Esophagus squamous epithelium (tissue), 4 donors: ENCODE data around the gene TADA3.

Experiments
- POLR2A ChIP-seq, 4 donors: fragments of 450-650 bp; IDR thresholded peaks; one replicate each; pipeline ENCODE4 v1.6.1; 2017; ENCODE audit warnings: antibody characterized with exemption in 4 of 4, mild to moderate bottlenecking in 4 of 4, moderate library complexity in 3 of 4
- TF ChIP-seq, protein P1 (sequence below), 6 experiments: fragments of 450-650 bp in 4 of 6; fragments of 200-600 bp in 2 of 6; sonication (generic) in 2 of 6; IDR thresholded peaks; one replicate each; pipeline ENCODE4 v1.5.1; 2016 to 2019; ENCODE audit warnings: antibody characterized with exemption in 6 of 6, mild to moderate bottlenecking in 4 of 6, moderate library complexity in 4 of 6

DNA sequence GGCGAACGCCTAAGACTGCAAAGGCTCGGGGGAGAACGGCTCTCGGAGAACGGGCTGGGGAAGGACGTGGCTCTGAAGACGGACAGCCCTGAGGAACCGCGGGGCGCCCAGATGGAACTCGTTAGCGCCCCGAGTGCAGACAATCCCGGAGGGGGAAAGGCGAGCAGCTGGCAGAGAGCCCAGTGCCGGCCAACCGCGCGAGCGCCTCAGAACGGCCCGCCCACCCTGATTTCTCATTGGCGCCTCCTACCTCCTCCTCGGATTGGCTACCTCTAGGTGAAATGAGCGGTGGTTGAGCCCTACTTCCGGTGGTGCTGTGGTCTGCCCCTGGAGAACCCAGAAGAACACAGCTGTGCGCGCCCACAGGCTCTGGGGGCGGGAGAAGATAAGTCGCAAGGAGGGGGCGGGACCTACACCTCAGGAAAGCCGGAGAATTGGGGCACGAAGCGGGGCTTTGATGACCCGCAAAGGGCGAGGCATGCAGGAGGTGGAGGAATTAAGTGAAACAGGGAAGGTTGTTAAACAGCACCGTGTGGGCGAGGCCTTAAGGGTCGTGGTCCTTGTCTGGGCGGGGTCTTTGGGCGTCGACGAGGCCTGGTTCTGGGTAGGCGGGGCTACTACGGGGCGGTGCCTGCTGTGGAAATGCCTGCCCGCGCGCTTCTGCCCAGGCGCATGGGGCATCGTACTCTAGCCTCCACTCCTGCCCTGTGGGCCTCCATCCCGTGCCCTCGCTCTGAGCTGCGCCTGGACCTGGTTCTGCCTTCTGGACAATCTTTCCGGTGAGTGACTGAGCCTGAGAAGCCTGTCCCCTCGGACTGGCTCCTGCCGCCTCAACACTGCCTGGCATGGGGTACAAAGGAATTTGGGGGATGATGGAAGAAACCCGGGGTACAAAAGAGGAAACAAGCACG is 42.4 kb downstream of the TADA3 start, which contains the start of gene OGG1:
- TF ChIP-seq, protein P1, sequence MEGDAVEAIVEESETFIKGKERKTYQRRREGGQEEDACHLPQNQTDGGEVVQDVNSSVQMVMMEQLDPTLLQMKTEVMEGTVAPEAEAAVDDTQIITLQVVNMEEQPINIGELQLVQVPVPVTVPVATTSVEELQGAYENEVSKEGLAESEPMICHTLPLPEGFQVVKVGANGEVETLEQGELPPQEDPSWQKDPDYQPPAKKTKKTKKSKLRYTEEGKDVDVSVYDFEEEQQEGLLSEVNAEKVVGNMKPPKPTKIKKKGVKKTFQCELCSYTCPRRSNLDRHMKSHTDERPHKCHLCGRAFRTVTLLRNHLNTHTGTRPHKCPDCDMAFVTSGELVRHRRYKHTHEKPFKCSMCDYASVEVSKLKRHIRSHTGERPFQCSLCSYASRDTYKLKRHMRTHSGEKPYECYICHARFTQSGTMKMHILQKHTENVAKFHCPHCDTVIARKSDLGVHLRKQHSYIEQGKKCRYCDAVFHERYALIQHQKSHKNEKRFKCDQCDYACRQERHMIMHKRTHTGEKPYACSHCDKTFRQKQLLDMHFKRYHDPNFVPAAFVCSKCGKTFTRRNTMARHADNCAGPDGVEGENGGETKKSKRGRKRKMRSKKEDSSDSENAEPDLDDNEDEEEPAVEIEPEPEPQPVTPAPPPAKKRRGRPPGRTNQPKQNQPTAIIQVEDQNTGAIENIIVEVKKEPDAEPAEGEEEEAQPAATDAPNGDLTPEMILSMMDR (IDR thresholded peaks at IDR 0.05), result peak in 1 of 6 experiments; percentile 29
- peak in 3 of 4 donors; percentile 3 to 43 (median 12) for TF ChIP-seq POLR2A (IDR thresholded peaks at IDR 0.05)
